NCI-H748 treated with DMSO at 0.1 percent for 48 hours (cell line): ENCODE results near the gene ZMIZ1.

ENCODE experiments used
- DNase-seq: peaks from one replicate; lab custom pipeline; 2025; lab: John Stamatoyannopoulos, UW

The ZMIZ1 gene

DNA sequence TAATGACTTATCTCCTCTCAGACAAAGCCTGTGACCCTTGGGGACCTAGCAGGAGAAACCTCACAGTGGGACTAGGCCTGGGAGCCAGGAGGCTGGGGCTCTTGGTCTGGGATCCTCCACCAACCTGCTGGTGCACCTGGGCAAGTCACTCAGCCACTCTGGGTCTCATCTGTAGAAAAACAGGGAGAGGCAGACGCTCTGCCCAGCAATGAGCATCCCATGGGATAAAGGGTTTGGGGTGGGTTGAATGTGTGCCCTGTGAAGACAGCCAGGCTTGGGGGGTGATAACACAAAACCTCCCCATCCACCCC is 81.6 kb downstream of the ZMIZ1 start:
- DNase-seq: no peak

DNA sequence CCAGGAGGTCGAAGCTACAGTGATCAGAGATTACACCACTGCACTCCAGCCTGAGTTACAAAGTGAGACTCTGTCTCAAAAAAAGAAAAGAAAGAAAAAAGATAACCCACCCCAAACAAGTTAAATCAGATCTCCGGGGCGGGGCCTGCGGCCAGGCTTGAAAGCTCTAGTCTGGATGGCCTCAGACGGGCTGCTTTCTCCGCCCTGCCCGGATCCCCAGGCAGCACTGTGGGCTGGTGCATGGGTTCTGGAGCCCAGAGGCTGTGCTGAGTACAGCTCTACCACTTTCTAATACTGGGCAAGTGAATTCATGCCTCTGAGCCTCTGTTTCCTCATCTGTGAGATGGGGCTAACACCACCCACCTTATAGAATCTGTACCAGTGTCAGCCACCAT is 83.7 kb downstream of the ZMIZ1 start:
- DNase-seq: no peak

DNA sequence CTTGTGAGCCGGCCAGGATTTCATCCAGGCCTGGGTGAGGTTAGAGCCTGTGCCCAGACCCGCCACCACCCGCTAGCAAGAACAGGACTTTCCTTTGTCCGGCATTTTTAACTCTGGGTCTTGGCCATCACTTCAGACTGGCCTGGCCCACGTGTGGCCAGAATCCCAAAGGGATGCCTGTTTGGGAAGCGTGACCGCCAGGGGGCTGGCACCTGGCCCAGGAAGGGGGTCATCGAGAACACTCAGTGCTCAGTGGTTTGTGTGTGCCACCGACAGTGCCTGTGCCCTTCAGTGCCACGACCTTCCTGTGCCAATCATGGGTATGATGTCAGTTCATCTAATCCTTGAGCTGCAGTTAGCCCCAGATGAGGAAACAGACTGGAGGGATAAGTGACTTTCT is 85.0 kb downstream of the ZMIZ1 start:
- no peak for DNase-seq

DNA sequence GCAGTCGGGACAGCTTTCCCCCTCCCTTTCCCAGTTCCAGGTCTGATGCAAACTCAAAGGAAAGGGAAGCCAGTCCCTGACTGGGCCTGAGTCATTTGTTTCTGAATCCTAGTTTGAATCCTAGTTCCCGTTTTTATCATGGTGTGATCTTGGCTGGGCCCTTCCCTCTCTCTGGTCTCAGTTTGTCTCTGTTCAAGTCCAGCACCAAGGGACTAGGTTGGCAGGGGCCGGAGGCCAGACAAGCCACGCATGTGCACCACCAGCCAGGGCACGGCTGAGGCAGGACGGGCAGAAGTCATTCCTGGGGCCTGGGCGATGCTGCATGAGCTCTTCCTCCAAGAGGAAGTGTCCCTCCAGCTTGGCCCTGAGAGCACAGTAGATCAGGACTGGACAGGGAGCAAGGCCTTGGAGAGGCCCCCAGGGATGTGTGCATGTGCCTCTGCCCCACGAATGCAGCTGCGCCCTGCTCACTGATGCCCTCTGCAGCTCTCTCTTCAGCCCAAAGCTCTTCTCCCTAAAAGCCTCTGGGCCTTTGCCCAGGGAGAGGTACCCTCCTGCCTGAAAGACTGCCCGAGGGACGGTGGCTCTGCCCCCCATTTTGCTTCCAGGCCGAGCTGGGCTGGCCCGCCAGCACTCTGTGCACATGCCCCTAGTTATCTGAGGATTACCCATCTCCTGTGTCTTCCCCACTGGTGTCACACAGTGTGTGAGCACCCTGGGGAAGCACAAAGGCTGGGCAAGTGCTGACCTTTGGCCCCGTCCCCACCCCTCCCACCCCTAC is 86.7 kb downstream of the ZMIZ1 start:
- DNase-seq: no peak

DNA sequence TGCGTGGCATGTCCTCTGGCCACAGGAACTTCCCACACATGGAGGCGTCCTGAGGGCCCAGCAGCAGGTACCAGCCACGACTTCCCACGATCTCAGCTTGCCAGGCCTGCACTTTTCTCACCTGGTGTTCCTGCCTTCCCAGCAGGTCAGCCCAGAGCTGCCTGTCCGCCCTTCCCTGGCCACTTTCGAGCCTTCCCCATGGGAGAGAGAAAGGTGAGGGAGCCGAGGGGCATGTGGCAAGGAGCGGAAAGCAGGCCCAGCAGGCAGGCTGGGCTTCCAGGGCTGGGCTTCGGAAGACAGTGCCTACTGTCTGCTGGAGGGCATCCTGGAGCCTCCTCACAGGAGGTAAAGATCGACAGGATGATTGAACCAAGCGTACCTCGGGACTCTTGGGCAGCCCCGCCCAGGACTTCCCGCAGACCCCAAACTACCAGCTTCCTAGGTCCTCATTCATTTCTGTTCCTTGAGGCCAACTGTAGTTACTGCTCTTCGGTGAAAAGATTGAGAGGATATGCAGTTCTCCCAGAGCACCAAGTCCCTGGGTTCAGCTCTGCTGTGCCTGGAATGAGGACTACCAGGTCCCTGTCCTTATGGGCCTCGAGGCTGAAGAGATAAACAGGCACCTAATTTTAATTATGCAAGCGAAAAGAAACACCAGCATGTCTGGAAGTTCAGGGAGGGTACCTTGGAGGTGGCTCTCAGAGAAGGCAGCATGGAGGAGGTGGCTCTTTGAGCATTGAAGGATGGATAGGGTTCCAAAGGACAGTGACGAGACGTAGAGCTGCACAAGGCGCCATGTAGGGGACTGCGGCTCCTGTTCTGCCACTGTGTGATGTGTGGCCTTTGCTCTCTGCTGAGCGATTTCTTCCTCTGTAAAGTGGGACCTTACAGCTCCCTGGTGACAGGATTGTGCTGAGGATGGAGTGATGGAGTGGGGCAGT is 87.8 kb downstream of the ZMIZ1 start:
- DNase-seq: no peak

DNA sequence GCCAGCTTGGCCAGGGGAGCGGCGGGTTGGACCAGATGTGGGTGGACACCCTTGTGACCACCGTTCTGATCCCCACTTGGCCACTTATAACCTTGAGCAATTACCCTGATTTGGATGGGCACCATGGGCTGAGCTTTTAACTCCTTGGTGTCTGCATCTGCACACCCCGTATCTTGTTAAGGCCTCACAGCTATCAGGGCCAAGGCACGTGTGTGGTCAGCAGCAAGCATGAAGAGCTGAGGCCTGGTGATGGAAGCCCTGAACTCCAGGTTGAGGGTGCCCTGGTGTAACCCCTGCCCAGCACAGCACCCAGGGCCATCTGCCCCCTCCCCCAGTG is 89.2 kb downstream of the ZMIZ1 start:
- DNase-seq: no peak

DNA sequence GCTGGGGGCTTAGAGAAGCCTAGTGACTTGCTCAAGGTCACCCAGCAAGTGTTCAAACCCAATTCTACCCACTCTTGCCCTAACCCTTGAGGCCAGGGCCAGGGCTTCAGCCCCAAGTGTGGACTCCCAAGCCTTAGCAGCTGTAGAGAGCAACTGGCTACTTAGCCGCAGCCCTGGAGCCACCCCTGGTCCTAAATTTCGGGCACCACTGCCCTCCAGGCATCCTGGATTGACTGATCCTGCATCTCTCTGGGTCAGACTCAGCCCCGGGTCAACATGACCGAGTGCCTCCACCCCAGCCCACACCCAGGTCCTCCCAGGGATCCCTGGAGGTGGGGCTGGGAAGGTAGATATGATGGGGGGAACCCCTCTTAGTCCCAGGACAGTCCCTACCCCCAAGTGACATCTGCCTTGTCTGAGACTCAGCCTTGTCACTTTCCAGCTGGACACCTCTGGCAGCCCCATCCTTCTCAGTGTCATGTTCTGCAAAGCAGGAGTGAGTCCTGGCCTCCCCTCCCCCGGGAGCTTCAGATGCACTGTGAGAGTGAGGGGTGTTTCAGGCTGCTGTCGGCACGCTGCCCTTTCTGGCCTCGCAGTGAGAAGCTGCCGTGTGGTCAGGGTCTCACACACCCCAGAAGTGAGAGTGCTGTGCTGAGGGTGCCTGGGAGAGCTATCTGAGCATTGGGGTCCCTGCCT is 89.8 kb downstream of the ZMIZ1 start:
- DNase-seq: no peak

DNA sequence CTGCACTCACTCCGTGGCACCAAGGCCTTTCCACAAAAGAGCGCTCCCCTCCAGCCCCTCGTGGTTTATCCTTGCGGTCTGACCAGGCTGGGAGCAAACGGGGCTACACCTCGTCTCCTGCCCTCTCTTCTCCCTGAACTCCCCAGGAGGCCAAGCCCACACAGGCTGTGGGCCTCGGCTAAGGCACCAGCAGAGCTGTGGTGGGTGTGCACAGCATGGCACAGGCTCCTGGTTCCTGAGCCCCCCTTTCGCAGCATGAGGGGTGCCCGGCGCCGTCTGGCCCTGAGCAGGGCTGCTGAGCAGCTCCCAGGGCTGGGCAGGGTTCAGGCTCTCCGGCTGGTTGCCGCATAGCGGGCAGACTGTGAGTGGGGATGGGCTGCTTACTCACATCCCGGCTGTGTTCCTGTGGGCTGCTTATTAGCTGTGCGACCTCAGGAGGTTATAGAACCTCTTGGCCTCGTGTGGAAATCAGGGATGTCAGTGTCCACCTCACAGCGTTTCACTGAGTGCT is 90.4 kb downstream of the ZMIZ1 start:
- DNase-seq: no peak

DNA sequence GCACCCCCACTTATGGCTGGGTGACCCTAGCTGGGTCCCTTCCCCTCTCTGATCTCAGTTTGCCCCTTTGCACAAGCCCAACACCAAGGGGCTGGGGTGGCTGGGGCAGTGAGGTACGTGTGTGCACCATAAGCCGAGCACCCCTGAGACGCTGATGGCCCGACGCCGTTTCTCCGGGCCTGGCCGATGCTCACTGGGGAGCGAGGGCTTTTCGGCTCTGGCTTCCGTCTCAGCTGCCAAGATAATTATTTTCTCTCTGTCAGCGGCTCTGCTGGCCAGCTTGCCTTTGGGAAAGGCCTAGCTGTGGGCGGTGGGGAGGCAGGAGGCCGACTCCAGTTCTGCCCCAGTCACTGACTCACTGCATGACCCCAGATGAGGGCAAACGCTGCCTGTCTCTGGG is 91.0 kb downstream of the ZMIZ1 start:
- DNase-seq: no peak

DNA sequence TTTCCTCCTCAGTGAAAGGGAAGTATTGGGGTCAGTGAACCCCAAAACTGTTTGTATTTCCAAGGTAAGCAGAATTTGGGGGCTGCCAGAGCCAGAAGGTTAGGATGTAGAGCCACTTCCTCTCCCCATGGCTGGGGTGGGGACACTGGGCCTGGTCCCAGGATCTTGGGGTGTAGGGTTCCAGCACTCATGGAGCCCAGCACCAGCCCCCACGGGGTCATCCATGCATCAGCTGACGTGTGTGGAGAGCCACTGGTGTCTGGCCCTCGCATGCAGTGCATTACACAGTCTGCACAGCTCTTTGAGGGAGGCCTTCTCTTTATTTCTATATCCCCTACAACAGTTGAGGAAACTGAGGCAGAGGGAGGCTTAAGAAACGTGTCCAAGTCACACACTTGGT is 91.4 kb downstream of the ZMIZ1 start:
- DNase-seq: no peak

DNA sequence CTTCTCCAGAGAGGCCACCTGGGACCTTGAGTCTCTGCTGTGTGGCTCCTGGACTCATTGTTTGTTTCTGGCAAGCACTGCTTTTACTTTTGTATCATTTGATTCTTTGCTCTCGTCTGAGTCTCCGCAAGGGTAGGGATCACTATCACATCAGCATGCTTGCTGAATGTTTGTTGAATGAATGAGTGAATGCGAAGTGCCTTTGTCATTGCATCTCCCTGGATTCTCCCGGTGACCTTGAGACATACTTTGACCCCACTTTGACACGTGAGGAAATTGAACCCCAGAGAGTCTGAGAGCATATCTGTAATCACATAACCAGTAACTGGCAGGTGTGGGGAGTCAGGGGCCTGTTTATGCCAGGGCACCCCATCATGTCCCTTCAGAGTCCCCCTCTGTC is 92.8 kb downstream of the ZMIZ1 start:
- DNase-seq: no peak

DNA sequence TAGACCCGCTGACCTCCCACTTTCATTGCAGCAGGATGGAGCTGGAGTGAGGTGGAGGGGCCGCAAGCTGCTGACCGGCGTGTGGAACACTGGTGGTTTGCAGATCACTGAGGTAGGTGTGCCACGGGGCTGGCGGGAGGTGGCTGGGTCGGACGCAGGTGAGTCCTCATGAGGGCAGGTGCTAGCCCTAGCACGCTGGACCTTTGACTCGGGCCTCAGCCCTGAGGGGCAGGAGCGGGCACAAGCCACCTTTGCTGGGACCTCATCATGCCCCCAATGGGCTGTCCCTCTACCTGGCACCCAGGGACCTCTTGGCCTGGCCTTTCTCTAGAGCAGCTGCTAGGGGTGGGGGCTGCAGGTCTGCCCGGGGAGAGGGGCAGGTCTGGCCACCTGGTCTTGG is 93.3 kb downstream of the ZMIZ1 start:
- no peak for DNase-seq

DNA sequence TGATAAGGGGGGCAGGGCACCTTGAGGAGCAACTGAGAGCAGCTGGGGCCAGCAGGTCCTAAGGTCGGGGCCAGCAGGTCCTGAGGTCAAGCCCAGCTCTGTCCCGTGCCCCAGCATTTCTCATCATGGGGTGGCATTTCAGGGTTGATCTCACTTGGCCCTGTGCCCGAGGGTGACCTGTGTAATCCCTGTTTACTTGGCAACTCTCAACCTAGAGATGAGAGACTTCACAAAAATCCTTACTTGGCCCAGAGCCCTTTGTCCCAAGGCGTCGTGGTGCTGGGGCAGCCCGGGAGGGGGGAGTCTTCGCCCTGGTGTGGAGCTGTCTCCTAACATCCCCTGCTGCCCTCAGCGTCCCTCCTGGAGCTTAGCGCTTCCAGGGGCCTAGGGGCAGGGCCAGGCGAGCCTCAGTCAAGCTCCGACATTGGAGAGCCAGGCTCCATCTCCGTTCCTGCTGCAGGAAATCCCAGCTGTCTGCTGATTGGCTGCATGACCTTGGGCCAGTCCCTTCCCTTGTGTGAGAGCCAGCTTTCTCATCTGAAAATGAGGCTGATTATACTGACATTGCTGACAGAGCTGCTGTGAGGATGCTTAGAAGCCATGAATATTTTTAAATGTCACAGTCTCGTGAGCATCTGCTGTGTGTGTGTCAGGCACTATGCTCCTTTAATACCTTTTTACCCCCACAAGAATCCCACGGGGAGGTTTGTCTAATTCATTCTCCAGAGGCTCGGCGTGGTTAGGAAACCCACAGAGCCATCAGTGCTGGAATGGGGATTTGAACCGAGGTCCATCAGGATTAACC is 94.3 kb downstream of the ZMIZ1 start:
- no peak for DNase-seq

DNA sequence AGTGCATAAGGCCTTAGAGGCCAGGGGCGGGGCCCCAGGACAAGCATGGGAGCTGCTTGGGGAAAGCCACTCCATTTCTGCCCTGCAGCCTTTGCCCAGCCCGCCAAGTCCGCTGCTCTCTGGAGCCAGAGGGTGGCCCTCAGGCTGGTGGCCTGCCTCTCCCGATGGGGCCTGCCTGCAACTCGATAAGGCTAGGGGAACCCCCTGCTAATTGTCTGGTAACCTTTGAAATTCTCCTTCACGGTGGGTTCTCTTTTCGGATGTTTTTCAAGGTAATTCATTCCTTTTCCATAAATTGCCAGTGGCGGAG is 94.9 kb downstream of the ZMIZ1 start:
- no peak for DNase-seq

DNA sequence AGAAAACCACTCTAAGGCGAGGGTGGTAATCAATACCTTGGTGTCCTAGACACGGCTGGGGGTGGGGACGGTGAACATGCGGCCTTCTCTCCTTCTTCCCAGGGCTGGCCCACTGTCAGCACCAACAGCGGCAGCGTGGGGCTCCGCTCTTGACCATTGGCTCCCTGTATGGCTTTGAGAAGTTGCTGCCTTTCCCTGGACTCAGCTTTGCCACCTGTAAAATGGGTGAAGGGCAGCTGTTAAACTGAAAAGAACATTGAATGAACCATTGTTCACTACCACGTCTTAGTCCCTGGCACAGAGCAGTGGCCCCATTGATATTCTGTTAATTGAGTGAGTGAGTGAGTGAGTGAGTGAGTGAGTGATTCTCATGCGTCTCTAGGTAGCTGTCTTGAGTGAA is 95.3 kb downstream of the ZMIZ1 start:
- DNase-seq: no peak

DNA sequence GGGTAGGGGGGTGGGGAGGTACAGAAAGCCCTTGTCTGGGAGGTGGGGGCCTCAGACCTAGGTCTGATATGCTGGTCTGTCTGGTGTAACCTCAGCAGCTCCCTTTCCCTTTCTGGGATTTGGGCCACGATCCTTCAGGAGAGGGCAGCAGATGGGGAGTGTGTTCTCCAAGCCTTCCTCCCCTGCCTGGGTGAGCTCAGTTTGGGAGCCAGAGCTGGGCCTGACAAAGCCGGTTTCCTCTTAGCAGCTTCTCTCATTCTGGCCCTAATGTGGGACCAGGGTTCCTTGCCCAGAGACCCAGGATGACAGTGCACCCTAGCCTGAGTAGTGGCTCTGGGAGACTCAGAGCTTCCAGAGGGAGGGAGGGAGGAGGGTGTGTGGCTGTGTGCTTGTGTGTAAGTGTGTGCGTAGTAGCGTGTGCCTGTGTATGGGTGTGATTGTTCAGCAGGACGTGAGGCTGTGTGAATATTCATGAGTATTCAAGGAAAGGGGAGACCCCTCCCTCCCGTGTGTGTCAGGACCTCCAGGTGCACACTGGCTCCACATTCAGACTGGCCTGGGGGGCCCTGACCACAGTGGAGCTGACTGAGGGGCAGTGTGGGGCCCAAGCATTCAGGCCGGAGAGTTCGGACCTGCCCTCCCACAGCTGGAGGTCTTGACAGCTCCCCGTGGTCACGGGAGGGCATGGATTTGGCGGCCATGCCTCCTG is 96.5 kb downstream of the ZMIZ1 start:
- no peak for DNase-seq

DNA sequence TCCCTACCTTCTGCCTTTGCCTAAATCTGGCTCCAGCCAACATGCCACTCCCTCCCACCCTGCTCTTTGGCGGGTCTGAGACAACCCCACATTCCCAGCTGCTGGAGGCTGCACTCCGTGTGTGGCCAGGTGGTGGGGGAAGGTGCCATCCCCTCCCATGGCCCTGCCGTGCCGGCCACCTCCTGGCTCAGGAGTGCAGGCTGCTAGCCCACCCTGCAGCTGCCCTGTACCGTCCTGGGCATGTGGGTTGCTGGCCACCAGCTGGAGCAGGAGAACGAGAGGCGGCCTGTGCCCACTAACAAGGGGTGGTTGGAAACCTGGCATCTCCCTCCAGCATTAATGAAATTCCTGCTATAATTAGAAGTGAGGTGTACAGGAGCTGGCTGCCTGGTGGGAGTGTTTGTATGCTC is 97.6 kb downstream of the ZMIZ1 start:
- no peak for DNase-seq

DNA sequence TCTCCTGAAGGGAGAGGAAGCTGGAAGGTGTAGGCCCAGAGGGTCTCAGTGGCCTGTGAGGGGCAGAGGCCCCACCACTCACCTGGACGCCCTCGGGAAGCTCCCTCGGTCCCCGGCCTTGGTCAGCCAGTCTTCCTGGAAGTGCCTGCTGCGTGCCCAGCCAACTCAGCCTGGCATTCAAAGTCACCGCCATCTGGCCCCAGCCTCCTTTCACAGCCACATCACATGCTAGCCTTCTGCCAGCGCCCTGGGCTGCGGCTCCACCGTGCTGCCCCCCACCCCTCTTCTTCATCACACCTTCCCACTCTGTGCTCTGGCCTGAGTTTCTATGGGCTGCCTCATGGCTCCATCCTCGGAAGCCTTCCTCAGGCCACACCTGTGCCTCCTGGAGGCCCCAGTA is 98.0 kb downstream of the ZMIZ1 start:
- no peak for DNase-seq

DNA sequence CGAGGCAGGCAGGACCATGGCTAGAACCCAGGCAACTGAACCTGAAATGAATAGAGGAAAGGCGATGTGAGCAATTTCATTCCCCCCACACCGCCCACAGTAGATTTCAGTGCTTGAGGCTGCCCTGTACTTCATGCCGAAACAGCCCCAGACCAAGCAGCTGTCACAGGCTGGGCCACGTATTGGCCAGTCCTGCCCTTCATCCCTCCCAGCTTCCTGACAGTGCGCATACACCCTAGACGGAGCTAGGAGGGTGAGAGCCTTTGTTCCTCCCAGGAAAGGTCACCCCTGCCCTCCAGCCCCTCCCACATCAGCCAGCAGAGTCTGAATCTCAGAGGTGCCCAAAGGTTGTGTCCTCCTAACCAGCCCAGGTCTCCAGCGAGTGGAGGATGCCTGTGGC is 98.8 kb downstream of the ZMIZ1 start:
- no peak for DNase-seq

DNA sequence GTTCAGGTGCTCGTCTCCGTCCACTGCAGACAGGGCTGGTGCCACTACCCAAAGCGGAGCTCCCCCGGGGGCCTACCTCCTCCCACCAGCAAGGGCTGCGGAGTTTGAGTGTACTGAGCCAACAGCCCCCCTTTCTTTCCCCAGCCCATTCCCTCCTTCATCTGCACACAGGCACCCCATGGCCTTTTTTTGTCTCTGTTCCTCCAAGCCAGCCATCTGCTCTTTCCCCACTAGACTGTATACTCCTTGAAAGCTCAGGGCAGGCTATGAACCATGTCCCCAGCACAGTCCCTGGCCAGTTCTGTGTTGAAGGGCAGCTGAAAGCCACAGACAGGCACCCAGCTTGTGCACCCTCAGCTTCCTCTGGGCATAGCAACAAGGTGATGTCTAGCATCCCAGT is 99.4 kb downstream of the ZMIZ1 start:
- DNase-seq: no peak

DNA sequence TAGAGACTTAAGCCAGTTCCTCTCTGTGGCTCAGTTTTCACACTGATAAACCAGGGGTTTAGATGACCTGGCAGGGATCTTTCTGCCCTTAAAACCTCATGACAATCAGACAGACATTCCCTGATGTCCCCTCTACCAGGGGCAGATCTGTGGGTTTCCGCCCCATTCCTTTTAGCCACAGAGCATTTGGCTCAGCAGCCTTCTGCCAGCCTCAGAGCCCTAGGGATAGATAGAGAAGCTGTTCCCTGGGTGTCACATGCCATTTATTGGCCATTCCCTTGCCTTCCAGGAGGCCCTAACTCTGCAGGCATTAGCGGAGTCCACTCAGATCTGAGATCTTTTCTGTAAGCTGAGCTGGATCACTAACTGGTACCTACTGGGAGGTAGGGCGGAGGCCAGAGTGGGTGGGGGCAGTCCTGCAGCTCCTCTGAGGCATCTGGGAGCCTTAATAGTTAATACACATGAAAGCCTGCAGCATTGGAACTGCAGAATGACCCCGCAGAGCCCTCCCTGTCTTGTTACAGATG is 101.5 kb downstream of the ZMIZ1 start:
- no peak for DNase-seq
